SU-DHL-6 (cell line): ENCODE data around the gene AGRN.

Source experiments
- CTCF ChIP-seq: fragments of 200-600 bp; sonication (generic); IDR thresholded peaks from one replicate; pipeline ENCODE4 v1.5.1; 2017; ENCODE audit warnings: antibody characterized with exemption, mild to moderate bottlenecking, low read length, moderate library complexity; ENCODE audit not compliant: insufficient read depth, poor library complexity, severe bottlenecking
- EZH2phosphoT487 ChIP-seq: fragments of 200-600 bp; sonication (generic), shearing (Covaris generic); conservative IDR thresholded peaks from 2 replicates; pipeline ENCODE4 v1.6.1; 2018; ENCODE audit warnings: mild to moderate bottlenecking, antibody characterized with exemption, low read length, moderate library complexity, mixed read lengths

DNA sequence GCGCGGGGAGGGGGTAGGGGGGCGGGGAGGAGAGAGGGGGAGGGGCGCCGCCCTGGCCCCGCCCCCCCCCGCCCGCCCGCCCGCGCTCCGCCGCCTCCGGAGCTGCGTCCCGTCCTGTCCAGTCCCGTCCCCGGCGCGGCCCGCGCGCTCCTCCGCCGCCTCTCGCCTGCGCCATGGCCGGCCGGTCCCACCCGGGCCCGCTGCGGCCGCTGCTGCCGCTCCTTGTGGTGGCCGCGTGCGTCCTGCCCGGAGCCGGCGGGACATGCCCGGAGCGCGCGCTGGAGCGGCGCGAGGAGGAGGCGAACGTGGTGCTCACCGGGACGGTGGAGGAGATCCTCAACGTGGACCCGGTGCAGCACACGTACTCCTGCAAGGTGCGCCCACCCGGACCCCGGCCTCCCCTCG, at the start of gene AGRN:
- no peak for TF ChIP-seq CTCF
- TF ChIP-seq EZH2phosphoT487 = no peak
